GM10248 (cell line): ENCODE data around the gene DNM1L.
A peak's percentile ranks its signal among the peaks of the same experiment; 100 is the strongest.

Experiments
- CTCF ChIA-PET: fragments of 300-600 bp; sonication (Branson Sonifier 250); formaldehyde crosslinking; extraction: SDS; loops from one replicate; lab custom pipeline; 2021; ENCODE audit warnings: antibody characterized with exemption; lab: Yijun Ruan, JAX
- POLR2A ChIA-PET: fragments of 350-650 bp; sonication (Branson Sonifier 250); formaldehyde crosslinking; extraction: SDS; loops from one replicate; lab custom pipeline; 2020; ENCODE audit warnings: antibody characterized with exemption; lab: Yijun Ruan, JAX
- DNase-seq: peaks from one replicate; pipeline ENCODE4 v3.0.0; 2012; ENCODE audit errors: extremely low spot score
- TF ChIP-seq, protein P1 (sequence below): IDR thresholded peaks from 2 replicates; pipeline ENCODE4 v1.5.1; 2012; ENCODE audit warnings: mild to moderate bottlenecking, low read depth; ENCODE audit errors: extremely low read depth, missing control alignments, control extremely low read depth

The DNM1L gene

DNA sequence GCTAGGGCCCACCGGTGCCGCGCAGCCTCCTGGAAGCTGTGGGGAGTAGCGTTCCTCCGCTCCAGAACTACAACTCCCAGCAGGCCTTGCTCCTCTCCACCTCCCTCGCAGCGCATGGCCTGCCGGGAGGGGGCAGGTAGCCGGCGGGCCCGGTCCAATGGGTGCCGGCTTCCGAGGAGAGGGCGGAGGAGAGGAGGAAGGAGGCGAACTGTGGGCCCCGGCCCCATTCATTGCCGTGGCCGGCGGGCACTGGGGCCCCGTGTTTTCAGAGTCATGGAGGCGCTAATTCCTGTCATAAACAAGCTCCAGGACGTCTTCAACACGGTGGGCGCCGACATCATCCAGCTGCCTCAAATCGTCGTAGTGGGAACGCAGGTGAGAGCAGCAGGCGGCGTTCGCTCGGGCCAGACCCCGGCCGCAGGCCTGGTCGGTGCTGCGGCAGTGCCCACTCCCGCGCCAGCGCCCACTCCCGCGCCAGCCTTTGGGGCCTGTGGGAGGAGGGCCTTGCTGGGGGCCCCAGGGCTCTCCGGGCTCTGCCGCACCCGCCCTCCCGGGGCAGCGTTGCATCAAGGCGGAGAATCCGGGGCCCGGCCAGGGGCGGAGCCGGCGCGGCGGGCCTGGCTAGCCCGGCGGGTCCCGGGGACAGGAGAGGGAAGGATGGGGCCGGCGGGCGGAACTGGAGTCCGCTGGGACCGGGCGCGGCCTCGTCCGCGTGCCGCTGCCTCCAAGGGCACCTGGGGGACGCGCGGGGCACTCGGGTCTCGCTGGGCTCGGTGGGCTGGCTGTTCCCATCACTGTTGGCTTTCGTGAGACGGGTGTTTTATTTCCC is at the start of gene DNM1L:
Gene DNM1L (plus strand): TSS at position 211 of the 829 bp plus-strand sequence. CDS start 63 bp downstream, at position 274.
- peak; percentile 97 for DNase-seq
- CTCF ChIA-PET: interaction anchor here (1.2 to 1.8 kb wide), 3 partner anchors 11 to 76 kb away, joined by 3 to 7 read pairs (median 6); partner anchors contain the start of gene YARS2
- TF ChIP-seq, protein P1, sequence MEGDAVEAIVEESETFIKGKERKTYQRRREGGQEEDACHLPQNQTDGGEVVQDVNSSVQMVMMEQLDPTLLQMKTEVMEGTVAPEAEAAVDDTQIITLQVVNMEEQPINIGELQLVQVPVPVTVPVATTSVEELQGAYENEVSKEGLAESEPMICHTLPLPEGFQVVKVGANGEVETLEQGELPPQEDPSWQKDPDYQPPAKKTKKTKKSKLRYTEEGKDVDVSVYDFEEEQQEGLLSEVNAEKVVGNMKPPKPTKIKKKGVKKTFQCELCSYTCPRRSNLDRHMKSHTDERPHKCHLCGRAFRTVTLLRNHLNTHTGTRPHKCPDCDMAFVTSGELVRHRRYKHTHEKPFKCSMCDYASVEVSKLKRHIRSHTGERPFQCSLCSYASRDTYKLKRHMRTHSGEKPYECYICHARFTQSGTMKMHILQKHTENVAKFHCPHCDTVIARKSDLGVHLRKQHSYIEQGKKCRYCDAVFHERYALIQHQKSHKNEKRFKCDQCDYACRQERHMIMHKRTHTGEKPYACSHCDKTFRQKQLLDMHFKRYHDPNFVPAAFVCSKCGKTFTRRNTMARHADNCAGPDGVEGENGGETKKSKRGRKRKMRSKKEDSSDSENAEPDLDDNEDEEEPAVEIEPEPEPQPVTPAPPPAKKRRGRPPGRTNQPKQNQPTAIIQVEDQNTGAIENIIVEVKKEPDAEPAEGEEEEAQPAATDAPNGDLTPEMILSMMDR: no peak
- POLR2A ChIA-PET: interaction anchor here (0.7 kb wide), 1 partner anchor 76 kb away, joined by 3 read pairs; the partner anchor contains the start of gene YARS2

DNA sequence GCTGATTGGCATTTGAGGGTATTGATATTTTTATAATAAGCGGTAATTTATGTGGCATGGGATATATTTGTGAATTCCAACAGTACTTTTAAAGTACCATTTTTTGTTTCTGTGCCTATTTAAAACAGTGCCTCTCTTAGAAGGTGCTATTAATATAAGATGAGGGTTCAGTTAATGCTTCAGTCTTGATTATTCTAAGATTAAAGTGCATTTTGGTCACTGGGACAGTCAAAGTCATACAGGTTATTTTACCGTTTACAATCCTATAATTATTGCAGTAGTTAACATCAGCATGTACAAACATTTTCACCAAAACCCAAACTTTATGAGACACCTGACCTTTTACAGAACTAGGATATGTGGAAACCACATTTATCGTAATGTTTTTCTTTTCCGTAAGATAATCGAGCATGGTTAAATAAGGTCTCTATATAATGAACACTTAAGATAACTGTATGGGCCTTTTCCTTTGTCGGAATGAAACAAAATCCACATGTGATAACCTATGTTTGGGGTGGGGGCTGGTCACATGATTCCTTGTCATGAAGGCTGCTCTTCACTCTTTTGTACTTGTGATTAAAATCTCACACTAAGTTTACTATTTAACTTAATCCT is 37.7 kb upstream of the DNM1L start:
- TF ChIP-seq, protein P1: no peak
- ChIA-PET POLR2A (no interaction called here), CTCF (no interaction called here)
- DNase-seq: no peak

DNA sequence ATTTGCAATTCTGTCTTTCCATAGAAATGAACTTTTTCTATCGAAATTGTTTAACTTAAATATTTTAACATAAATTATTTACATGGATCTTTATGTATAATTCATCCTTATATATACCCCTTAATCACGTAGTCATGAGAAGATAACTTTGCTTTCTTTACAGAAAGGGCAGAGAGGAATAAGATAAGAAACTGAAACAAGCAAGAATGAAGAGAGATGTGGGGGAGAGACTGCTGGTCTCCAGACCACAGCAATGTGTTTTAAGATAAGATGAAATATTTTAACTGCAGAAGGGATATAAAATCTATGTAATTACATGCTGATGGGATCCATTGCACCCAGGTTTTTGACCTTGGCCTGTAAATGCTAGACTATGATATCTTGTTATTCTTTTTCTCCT is 34.7 kb upstream of the DNM1L start:
- DNase-seq: no peak
- POLR2A ChIA-PET: no interaction called here
- TF ChIP-seq, protein P1: no peak
- CTCF ChIA-PET: no interaction called here

DNA sequence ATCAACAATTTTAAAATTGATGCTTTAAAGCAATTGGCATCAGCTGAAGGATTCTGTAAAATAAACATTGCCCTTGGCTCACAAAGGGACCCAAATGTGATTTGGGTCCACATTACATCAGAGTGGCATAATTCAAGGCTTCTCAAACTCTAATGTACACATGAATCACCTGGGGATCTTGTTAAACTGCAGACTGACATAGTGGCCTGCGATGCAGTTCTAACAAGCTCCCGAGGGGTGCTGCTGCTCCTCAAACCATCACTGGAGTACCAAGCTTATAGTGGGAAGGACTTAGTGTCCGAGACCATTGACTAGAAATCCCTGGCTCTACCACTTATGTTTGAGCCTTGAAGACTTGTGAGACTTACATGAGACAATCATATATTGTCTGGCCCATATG is 31.8 kb upstream of the DNM1L start:
- TF ChIP-seq, protein P1: no peak
- DNase-seq: no peak
- CTCF ChIA-PET: interaction anchor here (1.0 to 1.4 kb wide), 3 partner anchors 9 to 109 kb away, joined by 3 to 5 read pairs (median 3); partner anchors contain the start of gene YARS2
- POLR2A ChIA-PET: no interaction called here

DNA sequence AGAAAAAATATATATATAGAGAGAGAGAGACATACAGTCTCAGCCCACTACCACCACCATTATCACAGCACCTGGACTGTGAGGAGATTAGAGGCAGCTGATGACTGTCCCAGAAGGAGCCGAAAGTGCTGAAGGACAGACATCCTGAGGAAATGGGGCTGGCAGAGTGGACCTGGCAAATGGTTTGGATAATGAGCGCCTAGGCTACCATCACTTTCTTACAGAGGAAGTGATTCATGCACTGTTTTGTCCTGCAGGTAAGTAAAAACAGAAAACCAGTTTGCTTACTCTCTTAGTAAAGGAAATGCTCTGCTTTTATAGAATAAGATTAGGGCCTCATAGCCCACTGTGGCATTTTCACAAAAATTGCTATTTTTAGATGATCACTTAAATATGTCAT is 28.6 kb upstream of the DNM1L start:
- ChIA-PET POLR2A (no interaction called here), CTCF (no interaction called here)
- no peak for DNase-seq
- TF ChIP-seq, protein P1: no peak

DNA sequence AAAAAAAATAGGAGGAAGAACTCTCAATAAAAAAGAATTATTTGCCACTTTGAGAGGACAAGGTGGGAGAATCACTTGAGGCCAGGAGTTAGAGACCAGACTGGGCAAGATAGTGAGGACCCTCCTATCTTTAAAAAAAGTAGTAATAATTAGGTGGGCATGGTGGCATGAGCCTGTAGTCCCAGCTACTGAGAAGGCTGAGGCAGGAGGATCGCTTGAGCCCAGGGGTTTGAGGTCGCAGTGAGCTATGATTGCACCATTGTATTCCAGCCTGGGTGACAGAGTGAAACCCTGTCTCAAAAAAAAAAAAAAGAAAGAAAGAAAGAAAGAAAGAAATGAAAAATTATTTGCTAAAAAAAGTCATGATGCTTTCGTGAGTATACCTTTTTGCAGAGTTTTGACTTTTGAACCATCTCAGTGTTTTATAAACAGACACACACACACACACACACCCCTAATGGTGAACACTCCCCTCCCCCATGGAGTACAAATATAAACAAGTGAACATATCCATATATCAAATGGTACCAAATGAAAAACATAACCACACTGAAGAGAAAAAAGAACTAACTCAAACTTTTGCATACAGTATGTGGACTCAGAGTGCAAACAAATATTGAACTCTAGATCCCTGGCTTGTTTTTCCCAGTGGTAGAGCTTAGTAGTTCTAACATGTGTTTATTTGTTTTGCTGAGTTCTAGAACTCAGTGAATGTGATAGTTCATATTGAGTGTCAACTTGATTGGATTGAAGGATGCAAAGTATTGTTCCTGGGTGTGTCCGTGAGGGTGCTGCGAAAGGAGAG is 27.7 kb upstream of the DNM1L start:
- ChIA-PET POLR2A (no interaction called here), CTCF (interaction anchor here (0.7 to 1.5 kb wide), 2 partner anchors 12 to 1379 kb away, joined by 3 read pairs; no protein-coding TSS in a partner anchor)
- TF ChIP-seq, protein P1: no peak
- DNase-seq: no peak
